ENCODE measurements around the gene SPRED2.

Gene SPRED2

GRCh38 chr2:65273344-65273743 lies 159.1 kb downstream of the SPRED2 start:
- DNase-seq: no peak

GRCh38 chr2:65268957-65269356 lies 163.4 kb downstream of the SPRED2 start:
- no peak for DNase-seq

GRCh38 chr2:65267008-65267407 lies 165.4 kb downstream of the SPRED2 start:
- DNase-seq: no peak

- no peak for DNase-seq
These were observed 166.7 kb downstream of the SPRED2 start for GRCh38 chr2:65265671-65266045.

DNA sequence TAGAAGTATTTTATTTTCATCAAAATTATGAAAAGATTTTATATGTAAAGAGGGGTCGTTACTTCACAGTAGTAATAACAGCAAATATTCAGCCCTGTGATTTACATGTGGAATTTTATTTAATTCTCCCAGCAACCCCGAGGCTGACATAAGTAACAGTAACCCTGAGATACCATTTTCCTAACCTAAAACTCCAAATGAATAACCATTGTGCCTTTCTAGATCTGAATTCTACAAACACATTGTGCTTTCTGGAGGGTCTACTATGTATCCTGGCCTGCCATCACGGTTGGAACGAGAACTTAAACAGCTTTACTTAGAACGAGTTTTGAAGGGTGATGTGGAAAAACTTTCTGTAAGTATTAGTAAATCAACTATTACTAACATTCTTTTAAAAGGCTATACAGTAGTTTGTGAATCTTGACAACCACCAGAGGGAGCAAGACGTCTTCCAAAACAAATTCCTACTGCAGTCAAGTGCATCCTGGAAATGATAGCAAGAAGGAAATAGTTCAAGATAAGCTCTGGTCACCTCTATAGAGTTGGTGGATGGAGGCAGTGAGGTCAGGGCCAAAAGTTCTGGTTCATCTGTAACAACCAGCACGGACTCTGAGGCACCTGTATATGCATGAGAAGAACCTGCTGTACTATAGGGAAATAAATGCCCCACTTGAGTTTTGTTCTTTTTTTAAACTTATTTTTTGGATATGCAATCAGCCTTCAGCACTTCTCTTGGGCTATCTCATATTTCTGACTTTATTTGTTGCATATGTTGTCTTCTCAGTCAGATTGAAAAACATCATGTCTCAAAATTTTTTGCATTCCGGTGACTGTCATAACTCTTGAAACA lies 167.4 kb downstream of the SPRED2 start:
- no peak for DNase-seq

- DNase-seq: no peak
These were observed 168.4 kb downstream of the SPRED2 start for GRCh38 chr2:65263986-65264385.

DNA sequence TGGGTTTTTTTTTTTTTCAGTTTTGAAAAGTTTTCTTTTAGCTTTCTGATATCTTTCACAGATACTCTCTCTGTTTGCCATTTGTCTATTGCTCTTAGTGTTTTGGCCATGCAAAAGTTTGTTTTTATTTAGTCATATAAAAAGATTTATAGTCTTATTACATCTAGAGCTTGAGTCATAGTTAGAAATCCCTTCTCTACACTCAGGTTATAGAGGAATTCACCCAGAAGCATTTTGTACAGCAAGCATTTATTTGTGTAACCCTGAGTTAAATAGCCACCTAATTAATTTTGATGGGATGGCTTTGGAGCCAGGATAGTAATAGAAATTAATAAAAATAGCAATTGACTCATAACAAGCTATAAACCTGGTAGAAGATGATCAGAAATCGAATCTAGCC lies 169.1 kb downstream of the SPRED2 start:
- no peak for DNase-seq

DNA sequence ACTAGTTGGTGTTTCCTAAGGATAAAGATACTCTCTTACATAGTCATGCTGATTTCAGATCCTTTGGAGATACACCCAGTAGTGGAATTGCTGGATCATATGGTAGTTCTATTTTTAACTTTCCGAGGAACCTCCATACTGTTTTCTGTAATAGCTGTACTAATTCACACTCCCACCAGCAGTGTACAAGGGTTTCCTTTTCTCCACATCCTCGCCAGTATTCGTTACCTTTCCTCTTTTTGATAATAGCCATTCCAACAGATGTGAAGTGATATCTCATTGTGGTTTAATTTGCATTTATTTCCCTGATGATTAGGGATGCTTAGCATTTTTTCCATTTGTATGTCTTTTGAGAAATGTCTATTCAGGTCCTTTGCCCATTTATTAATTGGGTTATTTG lies 170.7 kb downstream of the SPRED2 start:
- no peak for DNase-seq

Measured in activated CD4-positive, alpha-beta T cell treated with anti-CD3 and anti-CD28 coated beads, Interleukin-2, amount 50 U/mL, for 4 hours (primary cell).